Measurements from ENCODE around the gene HOXC9. TPM values are rescaled to one million over a fixed set of nuclear protein-coding genes. Genes with fewer than 3 reads are reported as not detected.

HOXC9 gene
- total RNA-seq: 1 to 10 TPM in 3 of 4 donors, not detected in 1; 1.5 to 7.8 (median 1.7) TPM

- intact Hi-C loops (cut with DNase I; ENCODE audit: low total_unique reads): no loop called here
- DNase-seq: no peak
- peaks cover 23 to 57% of the 10 kb centered on the region in 2 donors for H3K27me3 ChIP-seq
- peak within 1 kb of the TSS; percentile 15 to 48 for H3K4me3 ChIP-seq
- no peaks in the 10 kb centered on the region for H3K9me3 ChIP-seq
- peak within 1 kb of the TSS in 1 of 2 donors; percentile 49 for H3K27ac ChIP-seq
- peaks cover 0 to 8% of the 10 kb centered on the region in 2 donors for H3K4me1 ChIP-seq
- TF ChIP-seq POLR2A (IDR thresholded peaks at IDR 0.05) (no peak), CTCF (IDR thresholded peaks at IDR 0.05) (no peak)
- H3K36me3 ChIP-seq: no peaks in the 10 kb centered on the region
Observed at GRCh38 chr12:54000116-54001114, at the start of gene HOXC9. HOXC9 (plus strand) TSS chr12:54000161; CDS start chr12:54000189, 28 bp downstream.

GRCh38 chr12:53950437-53950773 is 49.6 kb upstream of the HOXC9 start:
- intact Hi-C loops (cut with DNase I; ENCODE audit: low total_unique reads): no loop called here
- Histone ChIP-seq H3K9me3 (no peaks in the 10 kb centered on the region), H3K27me3 (peaks cover 21 to 82% of the 10 kb centered on the region in 2 donors), H3K4me3 (no peak overlapping the region), H3K36me3 (no peaks in the 10 kb centered on the region), H3K27ac (no peak overlapping the region), H3K4me1 (no peaks in the 10 kb centered on the region)
- DNase-seq: no peak
- TF ChIP-seq CTCF (IDR thresholded peaks at IDR 0.05) (no peak), POLR2A (IDR thresholded peaks at IDR 0.05) (no peak)

GRCh38 chr12:53950789-53951576 is 49.0 kb upstream of the HOXC9 start:
- no peak overlapping the region for H3K4me3 ChIP-seq
- no peak overlapping the region for H3K27ac ChIP-seq
- H3K4me1 ChIP-seq: no peaks in the 10 kb centered on the region
- H3K9me3 ChIP-seq: no peaks in the 10 kb centered on the region
- H3K36me3 ChIP-seq: no peaks in the 10 kb centered on the region
- H3K27me3 ChIP-seq: peaks cover 26 to 81% of the 10 kb centered on the region in 2 donors
- TF ChIP-seq POLR2A (IDR thresholded peaks at IDR 0.05): no peak
- TF ChIP-seq CTCF (IDR thresholded peaks at IDR 0.05): no peak
- peak in 1 of 2 donors; percentile 11 for DNase-seq
- intact Hi-C loops (cut with DNase I; ENCODE audit: low total_unique reads): no loop called here

GRCh38 chr12:53951577-53952334 is 48.2 kb upstream of the HOXC9 start:
- peak in 1 of 2 donors; percentile 12 for DNase-seq
- H3K9me3 ChIP-seq: no peaks in the 10 kb centered on the region
- H3K27ac ChIP-seq: no peak overlapping the region
- H3K4me1 ChIP-seq: no peaks in the 10 kb centered on the region
- H3K36me3 ChIP-seq: no peaks in the 10 kb centered on the region
- H3K27me3 ChIP-seq: peaks cover 31 to 77% of the 10 kb centered on the region in 2 donors
- TF ChIP-seq CTCF (IDR thresholded peaks at IDR 0.05) (no peak), POLR2A (IDR thresholded peaks at IDR 0.05) (no peak)
- no peak overlapping the region for H3K4me3 ChIP-seq
- intact Hi-C loops (cut with DNase I; ENCODE audit: low total_unique reads): no loop called here
